ENCODE results near the gene SLCO2A1. TPM values are rescaled to one million over a fixed set of nuclear protein-coding genes. Genes with fewer than 3 reads are reported as not detected.

Gene SLCO2A1
- total and polyA plus RNA-seq, 11 donors, result 2.8 to 28.4 (median 13.9) TPM

DNA sequence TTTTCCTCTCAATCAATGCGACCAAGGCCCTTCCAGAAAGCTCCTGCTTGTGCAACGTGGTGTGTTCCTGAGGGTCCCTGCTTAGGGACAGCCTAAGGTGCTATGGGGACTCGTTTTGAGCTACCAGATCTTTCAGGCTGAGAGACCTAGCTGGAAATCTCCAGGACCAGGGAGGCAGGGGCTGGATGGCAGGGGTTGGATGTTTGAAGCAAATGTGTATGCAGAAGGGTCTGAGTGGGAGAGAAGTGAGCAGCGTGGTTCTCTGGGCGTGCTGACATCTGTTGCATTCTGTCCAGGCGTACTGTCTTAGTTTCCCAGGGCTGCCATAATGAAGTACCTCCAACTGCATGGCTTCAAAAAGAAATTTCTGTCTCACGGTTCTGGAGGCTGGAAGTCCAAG lies 31.7 kb upstream of the SLCO2A1 start:
- ATAC-seq, result no peak
- no peak overlapping the region for H3K27ac ChIP-seq
- intact Hi-C loops (cut with DNase I), result no loop called here

GRCh38 chr3:134060561-134061385 lies 31.0 kb upstream of the SLCO2A1 start:
- H3K27ac ChIP-seq, result no peak overlapping the region
- 59 to 65% (median 62%) methylated on average over 10 of the region's 10 CpGs for WGBS, 4 donors
- H3K9me3 ChIP-seq, result no peaks in the 10 kb centered on the region
- intact Hi-C loops (cut with DNase I), result no loop called here
- no peaks in the 10 kb centered on the region for H3K36me3 ChIP-seq
- H3K4me1 ChIP-seq, result peaks cover 0 to 25% (median 10%) of the 10 kb centered on the region in 12 donors
- TF ChIP-seq, protein P1, sequence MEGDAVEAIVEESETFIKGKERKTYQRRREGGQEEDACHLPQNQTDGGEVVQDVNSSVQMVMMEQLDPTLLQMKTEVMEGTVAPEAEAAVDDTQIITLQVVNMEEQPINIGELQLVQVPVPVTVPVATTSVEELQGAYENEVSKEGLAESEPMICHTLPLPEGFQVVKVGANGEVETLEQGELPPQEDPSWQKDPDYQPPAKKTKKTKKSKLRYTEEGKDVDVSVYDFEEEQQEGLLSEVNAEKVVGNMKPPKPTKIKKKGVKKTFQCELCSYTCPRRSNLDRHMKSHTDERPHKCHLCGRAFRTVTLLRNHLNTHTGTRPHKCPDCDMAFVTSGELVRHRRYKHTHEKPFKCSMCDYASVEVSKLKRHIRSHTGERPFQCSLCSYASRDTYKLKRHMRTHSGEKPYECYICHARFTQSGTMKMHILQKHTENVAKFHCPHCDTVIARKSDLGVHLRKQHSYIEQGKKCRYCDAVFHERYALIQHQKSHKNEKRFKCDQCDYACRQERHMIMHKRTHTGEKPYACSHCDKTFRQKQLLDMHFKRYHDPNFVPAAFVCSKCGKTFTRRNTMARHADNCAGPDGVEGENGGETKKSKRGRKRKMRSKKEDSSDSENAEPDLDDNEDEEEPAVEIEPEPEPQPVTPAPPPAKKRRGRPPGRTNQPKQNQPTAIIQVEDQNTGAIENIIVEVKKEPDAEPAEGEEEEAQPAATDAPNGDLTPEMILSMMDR (IDR thresholded peaks at IDR 0.05), result no peak
- TF ChIP-seq POLR2A (IDR thresholded peaks at IDR 0.05), result no peak
- H3K4me3 ChIP-seq, result no peak overlapping the region
- DNase-seq (no peak), ATAC-seq (peak in 1 of 4 donors; percentile 47)
- H3K27me3 ChIP-seq, result no peaks in the 10 kb centered on the region

More for the DNA sequence above, 31.7 kb upstream of the SLCO2A1 start:
- no peak for TF ChIP-seq POLR2A (IDR thresholded peaks at IDR 0.05)
- TF ChIP-seq, protein P1 (IDR thresholded peaks at IDR 0.05), result no peak
- 80 to 97% (median 85%) methylated on average over 7 of the region's 7 CpGs for WGBS, 4 donors
- DNase-seq, result no peak
- no peaks in the 10 kb centered on the region for H3K9me3 ChIP-seq
- no peaks in the 10 kb centered on the region for H3K27me3 ChIP-seq
- H3K4me1 ChIP-seq, result peaks cover 0 to 31% (median 12%) of the 10 kb centered on the region in 12 donors
- H3K36me3 ChIP-seq, result no peaks in the 10 kb centered on the region
- H3K4me3 ChIP-seq, result no peak overlapping the region

DNA sequence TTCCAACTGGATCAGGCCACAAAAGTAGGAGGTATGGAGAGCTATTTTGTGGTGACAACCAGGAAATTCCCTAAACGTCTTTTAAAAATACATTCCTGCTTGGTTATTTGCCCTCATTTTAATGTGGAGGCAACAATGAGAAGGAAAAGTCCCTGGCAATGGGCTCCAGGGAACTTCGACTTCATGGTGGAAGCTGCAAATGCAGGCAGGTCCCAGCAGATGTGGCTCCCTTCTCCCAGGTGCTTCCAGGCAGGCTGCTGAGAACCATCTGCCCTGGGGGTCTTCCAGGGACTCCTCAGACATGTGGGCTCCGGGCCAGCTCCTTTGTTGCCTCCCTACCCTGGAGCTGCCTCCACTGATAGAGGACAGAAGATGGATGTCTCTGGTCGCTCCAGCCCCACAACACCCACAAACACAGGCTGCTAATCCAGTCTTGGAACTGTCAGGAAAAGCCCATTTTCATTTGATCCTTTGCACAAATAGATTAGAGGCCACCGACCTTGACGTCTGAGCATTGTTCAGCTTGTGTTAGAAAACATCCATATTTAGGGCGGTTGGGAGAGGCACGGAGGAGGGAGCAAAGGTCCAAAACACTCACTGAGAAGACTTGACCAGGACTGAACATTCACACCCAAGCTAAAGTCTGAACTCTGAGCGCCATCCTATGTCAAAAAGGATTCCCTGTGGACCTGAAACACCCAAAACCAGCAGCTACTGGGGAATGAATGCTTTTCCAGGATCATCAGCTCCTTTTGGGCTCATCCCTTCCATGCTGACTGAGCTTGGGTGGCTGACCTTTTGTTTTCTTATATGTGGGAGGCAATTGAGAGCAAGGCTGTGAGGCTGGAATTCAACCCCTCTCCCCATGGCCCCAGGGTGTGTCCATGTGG lies 30.2 kb upstream of the SLCO2A1 start:
- ATAC-seq (no peak), DNase-seq (no peak)
- Histone ChIP-seq H3K9me3 (no peaks in the 10 kb centered on the region), H3K4me3 (no peak overlapping the region), H3K27me3 (no peaks in the 10 kb centered on the region), H3K36me3 (no peaks in the 10 kb centered on the region), H3K4me1 (peaks cover 0 to 25% (median 10%) of the 10 kb centered on the region in 12 donors), H3K27ac (no peak overlapping the region)
- no peak for TF ChIP-seq POLR2A (IDR thresholded peaks at IDR 0.05)
- TF ChIP-seq, protein P1 (IDR thresholded peaks at IDR 0.05), result no peak
- 58 to 75% (median 68%) methylated on average over 9 of the region's 9 CpGs for WGBS, 4 donors
- intact Hi-C loops (cut with DNase I), result no loop called here
